ENCODE measurements around the gene RIOK3.

DNA sequence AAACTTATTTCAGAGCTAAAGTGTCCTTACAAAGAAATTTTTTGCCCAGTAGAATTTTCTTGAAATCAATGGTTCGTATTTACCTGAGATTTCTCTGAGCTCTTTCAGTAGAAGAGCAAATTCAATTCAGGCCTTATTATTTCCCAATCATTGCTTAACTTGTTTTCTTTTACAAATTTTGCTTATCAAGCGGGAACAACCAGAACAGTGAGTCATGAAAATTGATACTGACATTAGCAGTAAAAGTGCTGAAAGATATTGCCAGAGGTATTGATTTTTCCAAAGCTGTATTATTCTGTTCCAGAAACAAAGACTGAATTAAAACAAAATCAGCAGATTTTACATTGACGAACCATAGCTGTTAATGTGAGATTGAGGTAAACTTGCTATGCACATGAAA, 10.1 kb upstream of the RIOK3 start:
- no peak for TF ChIP-seq POLR2AphosphoS5 (IDR thresholded peaks at IDR 0.05; ENCODE audit: low read depth, low read length)
- no peak for TF ChIP-seq YY1 (IDR thresholded peaks at IDR 0.05; ENCODE audit: extremely low read depth, insufficient replicate concordance, low read depth, low read length)
- TF ChIP-seq, protein P1, sequence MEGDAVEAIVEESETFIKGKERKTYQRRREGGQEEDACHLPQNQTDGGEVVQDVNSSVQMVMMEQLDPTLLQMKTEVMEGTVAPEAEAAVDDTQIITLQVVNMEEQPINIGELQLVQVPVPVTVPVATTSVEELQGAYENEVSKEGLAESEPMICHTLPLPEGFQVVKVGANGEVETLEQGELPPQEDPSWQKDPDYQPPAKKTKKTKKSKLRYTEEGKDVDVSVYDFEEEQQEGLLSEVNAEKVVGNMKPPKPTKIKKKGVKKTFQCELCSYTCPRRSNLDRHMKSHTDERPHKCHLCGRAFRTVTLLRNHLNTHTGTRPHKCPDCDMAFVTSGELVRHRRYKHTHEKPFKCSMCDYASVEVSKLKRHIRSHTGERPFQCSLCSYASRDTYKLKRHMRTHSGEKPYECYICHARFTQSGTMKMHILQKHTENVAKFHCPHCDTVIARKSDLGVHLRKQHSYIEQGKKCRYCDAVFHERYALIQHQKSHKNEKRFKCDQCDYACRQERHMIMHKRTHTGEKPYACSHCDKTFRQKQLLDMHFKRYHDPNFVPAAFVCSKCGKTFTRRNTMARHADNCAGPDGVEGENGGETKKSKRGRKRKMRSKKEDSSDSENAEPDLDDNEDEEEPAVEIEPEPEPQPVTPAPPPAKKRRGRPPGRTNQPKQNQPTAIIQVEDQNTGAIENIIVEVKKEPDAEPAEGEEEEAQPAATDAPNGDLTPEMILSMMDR (IDR thresholded peaks at IDR 0.05 in 2 of 3, conservative IDR thresholded peaks at IDR 0.05 in 1 of 3; ENCODE audit: borderline replicate concordance in 1 of 3, insufficient read depth in 1 of 3, low read depth in 2 of 3, low read length in 2 of 3), result no peak
- TF ChIP-seq EZH2 (IDR thresholded peaks at IDR 0.05), result no peak

All from HCT116 (cell line).